Hepatocyte (in vitro differentiated cells): ENCODE results near the gene NTRK3.

ENCODE experiments used
- EZH2 ChIP-seq: fragments of 200-600 bp; sonication (generic); IDR thresholded peaks from 2 replicates; pipeline ENCODE4 v1.6.1; 2016; ENCODE audit warnings: antibody characterized with exemption, mild to moderate bottlenecking, borderline replicate concordance
- TF ChIP-seq, protein P1 (sequence below): fragments of 200-600 bp; sonication (generic); IDR thresholded peaks from 2 replicates; pipeline ENCODE4 v1.5.1; 2016; ENCODE audit warnings: antibody characterized with exemption, mild to moderate bottlenecking; ENCODE audit not compliant: poor library complexity

DNA sequence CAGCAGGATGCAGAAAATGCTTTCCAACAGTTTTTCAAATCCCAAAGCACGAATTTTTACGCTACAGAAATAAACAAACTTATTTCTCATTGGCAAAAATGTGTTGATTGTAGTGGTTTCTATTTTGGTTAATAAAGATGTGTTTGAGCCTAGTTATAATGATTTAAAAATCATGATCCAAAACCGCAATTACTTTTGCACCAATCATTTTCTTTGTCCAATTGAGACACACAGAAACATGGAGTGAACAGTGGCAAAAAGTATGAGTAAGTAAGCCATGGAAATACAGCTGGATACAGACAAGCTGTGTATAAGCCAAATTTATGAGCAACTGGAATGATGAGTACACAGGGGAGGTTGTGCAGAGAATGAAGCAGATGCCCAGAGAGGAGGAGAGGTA lies 427.9 kb downstream of the NTRK3 start:
- TF ChIP-seq EZH2: no peak
- TF ChIP-seq, protein P1, sequence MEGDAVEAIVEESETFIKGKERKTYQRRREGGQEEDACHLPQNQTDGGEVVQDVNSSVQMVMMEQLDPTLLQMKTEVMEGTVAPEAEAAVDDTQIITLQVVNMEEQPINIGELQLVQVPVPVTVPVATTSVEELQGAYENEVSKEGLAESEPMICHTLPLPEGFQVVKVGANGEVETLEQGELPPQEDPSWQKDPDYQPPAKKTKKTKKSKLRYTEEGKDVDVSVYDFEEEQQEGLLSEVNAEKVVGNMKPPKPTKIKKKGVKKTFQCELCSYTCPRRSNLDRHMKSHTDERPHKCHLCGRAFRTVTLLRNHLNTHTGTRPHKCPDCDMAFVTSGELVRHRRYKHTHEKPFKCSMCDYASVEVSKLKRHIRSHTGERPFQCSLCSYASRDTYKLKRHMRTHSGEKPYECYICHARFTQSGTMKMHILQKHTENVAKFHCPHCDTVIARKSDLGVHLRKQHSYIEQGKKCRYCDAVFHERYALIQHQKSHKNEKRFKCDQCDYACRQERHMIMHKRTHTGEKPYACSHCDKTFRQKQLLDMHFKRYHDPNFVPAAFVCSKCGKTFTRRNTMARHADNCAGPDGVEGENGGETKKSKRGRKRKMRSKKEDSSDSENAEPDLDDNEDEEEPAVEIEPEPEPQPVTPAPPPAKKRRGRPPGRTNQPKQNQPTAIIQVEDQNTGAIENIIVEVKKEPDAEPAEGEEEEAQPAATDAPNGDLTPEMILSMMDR: no peak
